D721Med (cell line): Measurements from ENCODE around the gene PDCD1LG2.

Experiments
- DNase-seq: peaks from one replicate; pipeline ENCODE4 v3.0.0; 2011; ENCODE audit warnings: low spot score; ENCODE audit not compliant: insufficient read length
- FAIRE-seq: peaks from 2 replicates; lab custom pipeline; 2011; peaks lifted over from hg19 to GRCh38; lab: Jason Lieb, UNC
- TF ChIP-seq, protein P1 (sequence below): IDR thresholded peaks from 2 replicates; pipeline ENCODE4 v1.5.1; 2012; ENCODE audit warnings: mild to moderate bottlenecking, control low read depth; ENCODE audit not compliant: insufficient read depth; ENCODE audit errors: missing control alignments

The PDCD1LG2 gene

DNA sequence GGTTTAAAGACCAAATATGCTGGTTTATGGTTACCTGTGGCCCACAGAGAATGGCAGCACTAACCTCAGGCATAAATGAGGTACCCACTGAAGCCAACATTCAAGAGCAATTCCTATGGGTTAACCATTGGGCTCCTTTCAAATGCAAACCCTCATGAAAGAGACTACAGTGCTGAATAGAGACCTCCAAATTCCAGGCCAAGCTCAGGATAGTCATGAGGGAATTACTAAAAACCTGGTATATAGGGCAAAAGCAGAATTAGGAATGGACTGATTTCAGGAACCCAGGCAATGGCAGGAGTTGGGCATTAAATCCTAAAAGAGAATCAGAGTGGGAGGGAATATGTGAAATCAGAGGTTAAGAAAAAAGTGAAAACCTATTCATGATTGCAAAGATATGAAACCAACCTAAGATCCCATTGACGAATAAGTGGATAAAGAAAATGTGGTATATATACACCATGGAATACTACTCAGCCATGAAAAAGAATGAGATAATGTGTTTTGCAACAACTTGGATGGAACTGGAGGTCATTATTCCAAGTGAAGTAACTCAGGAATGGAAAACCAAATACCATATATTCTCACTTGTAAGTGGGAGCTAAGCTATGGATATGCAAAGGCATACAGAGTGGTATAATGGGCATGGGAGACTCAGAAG is 51.6 kb downstream of the PDCD1LG2 start:
- TF ChIP-seq, protein P1, sequence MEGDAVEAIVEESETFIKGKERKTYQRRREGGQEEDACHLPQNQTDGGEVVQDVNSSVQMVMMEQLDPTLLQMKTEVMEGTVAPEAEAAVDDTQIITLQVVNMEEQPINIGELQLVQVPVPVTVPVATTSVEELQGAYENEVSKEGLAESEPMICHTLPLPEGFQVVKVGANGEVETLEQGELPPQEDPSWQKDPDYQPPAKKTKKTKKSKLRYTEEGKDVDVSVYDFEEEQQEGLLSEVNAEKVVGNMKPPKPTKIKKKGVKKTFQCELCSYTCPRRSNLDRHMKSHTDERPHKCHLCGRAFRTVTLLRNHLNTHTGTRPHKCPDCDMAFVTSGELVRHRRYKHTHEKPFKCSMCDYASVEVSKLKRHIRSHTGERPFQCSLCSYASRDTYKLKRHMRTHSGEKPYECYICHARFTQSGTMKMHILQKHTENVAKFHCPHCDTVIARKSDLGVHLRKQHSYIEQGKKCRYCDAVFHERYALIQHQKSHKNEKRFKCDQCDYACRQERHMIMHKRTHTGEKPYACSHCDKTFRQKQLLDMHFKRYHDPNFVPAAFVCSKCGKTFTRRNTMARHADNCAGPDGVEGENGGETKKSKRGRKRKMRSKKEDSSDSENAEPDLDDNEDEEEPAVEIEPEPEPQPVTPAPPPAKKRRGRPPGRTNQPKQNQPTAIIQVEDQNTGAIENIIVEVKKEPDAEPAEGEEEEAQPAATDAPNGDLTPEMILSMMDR = no peak
- FAIRE-seq (no peak), DNase-seq (no peak)

DNA sequence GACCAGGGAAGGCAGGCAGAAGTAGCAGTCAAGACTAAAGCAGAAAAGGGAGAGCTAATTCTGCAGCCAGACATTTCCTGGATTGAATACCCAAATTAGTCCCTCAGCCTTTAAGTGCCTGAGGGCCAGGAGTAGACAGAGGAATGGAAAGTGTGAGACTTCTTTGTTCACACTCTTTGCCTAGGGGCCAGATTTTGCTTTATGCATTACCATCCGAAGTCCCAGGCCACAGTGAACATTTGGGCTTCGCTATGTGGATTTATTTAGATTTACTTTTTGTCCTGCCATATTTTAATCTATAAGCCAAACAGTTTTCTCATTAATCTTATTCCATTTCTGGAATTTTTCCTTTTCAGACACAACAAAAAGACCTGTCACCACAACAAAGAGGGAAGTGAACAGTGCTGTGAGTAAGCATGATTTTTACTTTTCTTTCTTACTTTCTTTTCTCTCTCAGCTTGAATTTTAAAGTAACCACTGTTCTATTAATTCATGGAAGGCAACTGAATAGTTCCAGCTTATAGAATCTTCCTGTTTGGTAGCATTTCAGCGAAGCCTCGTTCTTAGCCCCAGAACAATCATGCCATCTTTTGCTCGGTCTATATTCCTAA is 52.6 kb downstream of the PDCD1LG2 start:
- DNase-seq (no peak), FAIRE-seq (no peak)
- TF ChIP-seq, protein P1 = no peak

DNA sequence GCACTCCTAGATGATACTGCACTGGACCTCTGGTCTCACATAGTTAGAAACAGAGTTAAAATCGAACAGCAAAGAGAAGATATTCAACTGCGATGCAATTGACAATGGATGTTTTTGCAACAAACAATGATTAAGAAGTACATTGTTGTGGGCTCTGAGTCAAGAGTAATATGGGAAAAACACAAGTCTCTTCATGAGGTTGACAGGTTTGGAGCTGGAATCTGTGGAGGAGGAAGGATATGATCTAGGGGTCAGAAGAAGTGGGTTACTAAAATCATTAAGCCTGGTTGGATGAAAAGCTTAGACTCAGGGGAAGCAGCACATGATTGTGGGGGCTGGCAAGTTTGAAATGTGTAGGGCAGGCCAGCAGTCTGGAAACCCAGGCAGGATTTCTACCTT is 53.1 kb downstream of the PDCD1LG2 start:
- DNase-seq (no peak), FAIRE-seq (no peak)
- TF ChIP-seq, protein P1 = no peak

DNA sequence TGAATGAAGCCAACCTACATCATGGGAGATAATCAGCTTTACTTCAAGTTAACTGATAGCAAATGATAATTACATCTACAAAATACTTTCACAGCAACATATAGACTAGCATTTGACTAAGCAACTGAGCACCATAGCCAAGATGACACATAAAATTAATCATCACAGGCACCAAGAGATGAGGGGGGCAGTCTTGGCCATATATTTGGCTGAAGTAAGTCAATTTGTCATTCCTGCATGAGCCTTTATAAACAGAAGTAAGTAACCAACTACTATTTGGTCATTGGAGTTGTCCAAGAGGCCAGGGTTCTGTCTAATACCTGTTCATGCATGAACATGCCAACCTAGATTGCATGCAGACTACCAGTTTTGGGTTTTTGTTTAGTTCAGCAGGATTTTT is 53.6 kb downstream of the PDCD1LG2 start:
- no peak for DNase-seq
- FAIRE-seq = no peak
- TF ChIP-seq, protein P1 = no peak

DNA sequence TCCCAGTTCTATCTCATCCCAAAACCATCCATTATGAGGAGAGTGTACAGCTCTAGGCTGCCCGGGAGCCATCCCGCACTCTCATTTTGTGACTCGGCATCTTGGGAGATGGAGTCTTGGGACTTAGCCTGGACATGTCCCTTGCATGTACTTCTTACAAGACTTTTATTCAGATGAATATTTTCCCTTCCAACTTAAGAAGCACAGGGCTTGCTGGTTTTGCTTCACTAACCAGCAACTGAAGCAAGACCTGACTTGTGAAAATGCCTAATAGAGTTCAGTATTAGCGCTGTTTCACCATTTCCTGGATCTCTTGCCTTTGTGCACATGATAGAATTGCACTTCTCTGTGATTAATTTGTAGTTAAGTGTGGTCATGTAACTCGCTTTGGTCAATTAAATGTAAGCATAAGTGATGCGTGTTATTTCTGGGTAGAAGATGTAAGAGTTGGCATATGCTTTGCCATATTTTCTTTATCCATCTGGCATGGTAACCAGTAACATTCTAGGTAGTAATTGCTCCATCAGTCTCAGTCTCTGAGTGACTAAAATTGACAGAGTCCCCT is 55.8 kb downstream of the PDCD1LG2 start:
- DNase-seq (no peak), FAIRE-seq (no peak)
- TF ChIP-seq, protein P1 = no peak

DNA sequence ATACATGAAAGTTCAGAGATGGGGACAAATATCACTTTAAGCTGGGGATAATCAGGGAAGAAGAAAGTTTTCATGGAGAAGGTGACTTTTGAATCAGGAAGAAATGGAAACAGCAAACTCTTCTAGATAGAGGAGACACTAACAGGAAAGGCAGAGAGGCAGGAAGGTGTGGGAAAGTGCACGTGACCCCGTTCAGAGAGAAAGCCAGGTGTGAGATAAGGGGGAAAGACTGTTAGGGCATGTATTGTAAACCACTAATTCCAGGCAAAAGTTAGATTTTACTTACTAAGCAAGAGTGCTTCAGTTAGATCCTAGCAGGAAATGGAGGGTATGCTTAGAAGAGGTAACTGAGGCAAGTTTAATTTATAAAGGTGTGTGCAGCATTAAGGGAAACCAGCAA is 58.5 kb downstream of the PDCD1LG2 start:
- no peak for DNase-seq
- TF ChIP-seq, protein P1 = no peak
- FAIRE-seq = no peak

DNA sequence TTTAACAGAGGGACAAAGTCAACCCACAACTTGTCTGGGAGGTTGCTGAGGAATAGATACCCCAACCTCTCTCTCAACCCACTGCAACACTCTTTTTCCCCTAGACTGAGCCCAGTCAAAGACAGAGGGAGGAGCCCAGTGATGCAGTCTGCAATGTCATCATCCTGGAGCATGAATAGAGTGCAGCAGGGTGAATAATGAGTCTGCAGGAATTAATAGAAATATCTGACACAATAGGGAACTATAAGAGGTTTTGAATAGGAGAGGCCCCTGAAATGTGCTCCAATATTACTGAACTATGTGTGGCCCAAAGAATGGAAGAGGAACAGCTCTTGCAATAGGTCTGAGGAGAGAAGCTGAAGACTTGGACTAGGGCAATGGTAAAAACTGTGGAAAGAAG is 59.1 kb downstream of the PDCD1LG2 start:
- FAIRE-seq (no peak), DNase-seq (no peak)
- TF ChIP-seq, protein P1 = no peak
